HG03039 (cell line): ENCODE measurements around the gene TRIM29.
"Not testable (repeated sequence)": the region's sequence is repeated elsewhere in the genome, so short reads cannot be mapped to it uniquely, and the experiment has no call there.

ENCODE experiments used
- ATAC-seq: cut with Tn5 transposase; IDR thresholded peaks from one replicate; pipeline ENCODE4 v1.9.1; 2021; ENCODE audit warnings: mild to moderate bottlenecking, moderate library complexity; ENCODE audit not compliant: unreplicated experiment

The TRIM29 gene, protein sequence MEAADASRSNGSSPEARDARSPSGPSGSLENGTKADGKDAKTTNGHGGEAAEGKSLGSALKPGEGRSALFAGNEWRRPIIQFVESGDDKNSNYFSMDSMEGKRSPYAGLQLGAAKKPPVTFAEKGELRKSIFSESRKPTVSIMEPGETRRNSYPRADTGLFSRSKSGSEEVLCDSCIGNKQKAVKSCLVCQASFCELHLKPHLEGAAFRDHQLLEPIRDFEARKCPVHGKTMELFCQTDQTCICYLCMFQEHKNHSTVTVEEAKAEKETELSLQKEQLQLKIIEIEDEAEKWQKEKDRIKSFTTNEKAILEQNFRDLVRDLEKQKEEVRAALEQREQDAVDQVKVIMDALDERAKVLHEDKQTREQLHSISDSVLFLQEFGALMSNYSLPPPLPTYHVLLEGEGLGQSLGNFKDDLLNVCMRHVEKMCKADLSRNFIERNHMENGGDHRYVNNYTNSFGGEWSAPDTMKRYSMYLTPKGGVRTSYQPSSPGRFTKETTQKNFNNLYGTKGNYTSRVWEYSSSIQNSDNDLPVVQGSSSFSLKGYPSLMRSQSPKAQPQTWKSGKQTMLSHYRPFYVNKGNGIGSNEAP

DNA sequence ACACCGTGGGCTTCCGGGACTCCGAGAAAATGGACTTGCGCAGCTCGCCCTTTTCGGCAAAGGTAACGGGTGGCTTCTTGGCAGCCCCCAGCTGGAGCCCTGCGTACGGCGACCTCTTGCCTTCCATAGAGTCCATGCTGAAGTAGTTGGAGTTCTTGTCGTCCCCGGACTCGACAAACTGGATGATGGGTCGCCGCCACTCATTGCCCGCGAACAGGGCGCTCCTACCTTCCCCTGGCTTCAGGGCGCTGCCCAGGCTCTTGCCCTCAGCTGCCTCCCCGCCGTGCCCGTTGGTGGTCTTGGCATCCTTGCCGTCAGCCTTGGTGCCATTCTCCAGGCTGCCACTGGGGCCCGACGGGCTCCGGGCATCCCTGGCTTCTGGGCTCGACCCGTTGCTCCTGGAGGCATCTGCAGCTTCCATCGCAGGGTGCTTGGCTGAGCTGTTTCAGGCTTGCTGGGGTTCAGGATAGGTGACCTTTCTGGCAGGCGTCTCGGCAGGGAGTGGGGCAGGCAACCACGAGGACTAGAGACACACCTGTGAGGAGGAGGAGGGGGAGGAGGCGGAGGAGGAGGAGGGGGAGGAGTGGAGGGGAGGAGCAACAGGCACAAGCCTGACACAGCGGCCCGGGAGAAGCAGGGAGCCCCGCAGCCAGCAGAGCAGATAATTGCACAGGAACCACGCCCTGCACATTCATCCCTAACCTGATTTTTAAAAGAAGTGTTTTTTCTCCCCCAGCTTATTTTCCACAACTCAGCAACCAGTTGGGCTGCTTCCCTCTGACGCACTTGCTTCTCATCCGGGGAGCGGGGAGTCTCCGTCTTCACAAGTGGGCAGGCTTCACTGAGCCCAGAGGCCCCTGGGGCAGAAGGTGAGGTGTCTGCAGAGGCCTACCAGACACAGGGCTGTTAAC is at the start of gene TRIM29:
Gene TRIM29, minus strand, starts transcription at position 503 of the 911 bp plus-strand sequence. Its CDS starts 82 bp downstream, at position 421.
- ATAC-seq, result no peak

GRCh38 chr11:120186774-120187591 is 49.1 kb upstream of the TRIM29 start:
- ATAC-seq, result no peak

DNA sequence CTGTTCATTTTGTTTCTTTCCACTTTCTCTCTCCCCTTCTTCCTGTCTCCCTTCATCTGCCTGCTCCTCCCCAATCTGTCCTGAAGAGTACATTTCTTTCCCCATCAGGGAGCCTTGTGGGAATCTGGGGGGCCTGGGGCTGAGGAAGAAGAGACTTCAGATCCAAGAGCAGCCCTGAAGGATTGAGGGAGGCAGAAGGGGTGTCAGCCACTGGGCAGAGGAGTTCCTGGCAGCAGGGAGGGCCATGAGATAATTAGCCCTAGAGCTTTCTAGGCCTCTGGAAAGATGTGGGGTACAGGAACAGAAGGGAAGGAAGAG is 48.5 kb upstream of the TRIM29 start:
- no peak for ATAC-seq

GRCh38 chr11:120185706-120186455 is 48.0 kb upstream of the TRIM29 start:
- ATAC-seq, result no peak

DNA sequence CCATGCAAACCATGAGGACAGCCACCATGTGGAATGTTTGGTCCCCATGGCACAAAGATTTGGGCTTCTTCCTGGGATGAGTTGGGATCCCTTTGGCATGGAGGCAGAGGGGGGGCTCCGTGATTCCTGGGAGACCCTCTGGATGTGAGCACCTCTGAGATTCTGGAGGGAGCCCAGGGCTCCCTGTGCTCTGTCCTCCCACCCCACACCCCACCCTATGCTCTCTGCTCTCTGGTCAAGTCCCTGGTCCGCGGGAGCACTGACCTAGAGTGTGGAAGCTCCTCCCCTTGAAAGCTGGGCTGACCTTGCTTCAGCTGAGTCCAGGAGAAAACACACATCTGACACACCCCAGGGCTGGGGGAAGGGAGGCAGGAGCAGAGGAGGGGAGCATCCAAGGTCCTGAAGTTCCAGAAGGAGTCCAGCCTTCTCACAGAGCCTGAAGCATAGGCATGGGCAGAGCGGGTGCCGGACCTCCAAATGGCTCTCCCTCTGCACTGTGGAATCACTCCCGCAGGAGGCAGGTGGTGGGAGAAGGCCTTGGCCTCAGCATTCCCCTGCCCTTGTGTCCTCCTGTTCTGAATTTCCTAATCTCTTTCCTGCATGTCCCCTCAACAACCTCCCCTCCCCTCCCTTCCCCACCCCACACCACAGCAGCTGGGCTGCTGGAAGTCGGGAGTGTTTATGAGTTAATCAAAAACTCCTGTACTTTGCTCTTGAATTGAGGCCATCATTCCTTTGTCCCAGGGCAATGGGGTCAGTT is 47.2 kb upstream of the TRIM29 start:
- ATAC-seq, result no peak

GRCh38 chr11:120184371-120184945 is 46.5 kb upstream of the TRIM29 start:
- ATAC-seq, result no peak

GRCh38 chr11:120183701-120184141 is 45.8 kb upstream of the TRIM29 start:
- no peak for ATAC-seq

GRCh38 chr11:120182790-120183491 is 45.0 kb upstream of the TRIM29 start:
- no peak for ATAC-seq

DNA sequence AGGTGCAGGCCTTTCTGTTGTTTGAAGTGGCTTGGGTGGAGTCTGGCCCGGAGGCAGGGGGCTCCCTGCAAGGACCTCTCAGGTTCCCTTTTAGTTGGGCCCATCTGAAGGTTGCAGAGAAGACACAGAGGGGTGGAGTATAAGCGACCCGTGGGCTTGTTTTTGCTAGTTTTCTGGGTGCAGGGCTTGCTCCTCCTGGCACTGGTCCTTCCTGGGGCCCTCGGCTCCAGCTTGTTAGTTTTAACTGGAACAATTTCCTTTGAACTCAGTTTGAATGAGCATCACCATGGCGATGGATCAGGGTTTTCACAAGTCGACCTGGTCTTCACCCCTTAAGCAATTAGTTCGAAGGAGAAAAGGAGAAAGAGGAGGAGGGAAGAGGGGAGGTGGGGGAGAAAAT is 44.5 kb upstream of the TRIM29 start:
- no peak for ATAC-seq

GRCh38 chr11:120181376-120181975 is 43.6 kb upstream of the TRIM29 start:
- no peak for ATAC-seq

DNA sequence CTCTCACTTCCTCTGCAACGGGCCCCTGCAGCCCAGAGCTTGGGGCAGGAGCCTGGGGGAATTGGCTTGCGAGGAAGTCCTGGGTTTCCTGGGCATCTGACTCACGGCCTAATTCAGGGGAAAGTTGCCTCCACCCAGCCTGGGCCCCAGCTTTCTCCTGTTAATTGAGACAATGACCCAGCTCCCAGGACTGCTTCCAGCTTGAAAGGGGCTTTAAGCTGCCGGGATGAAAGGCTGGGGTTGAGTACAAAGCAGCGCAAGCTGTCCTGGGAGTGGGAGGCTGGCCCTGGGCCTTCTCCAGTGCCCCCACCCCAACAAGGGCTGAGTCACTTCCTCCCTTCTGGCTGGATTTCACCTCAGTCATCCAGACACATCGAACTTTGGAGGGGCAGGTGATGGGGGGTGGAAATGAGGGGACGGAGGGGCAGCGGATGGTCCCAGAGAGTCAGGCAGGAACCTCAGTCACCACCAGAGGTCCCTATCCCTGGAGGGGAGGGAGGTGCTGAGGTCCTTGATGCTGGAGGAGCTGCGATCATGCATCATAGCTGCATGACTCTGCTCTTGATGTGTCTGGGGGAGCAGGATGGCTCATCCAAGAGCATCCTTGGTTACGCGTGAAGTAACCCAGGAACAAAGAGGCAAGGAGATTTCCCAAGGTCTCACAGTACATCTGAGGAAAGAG is 42.8 kb upstream of the TRIM29 start:
- ATAC-seq, result no peak

GRCh38 chr11:120180063-120180462 is 42.1 kb upstream of the TRIM29 start:
- not testable (repeated sequence) for ATAC-seq

- ATAC-seq, result no peak
Measured at GRCh38 chr11:120179057-120179672, 41.3 kb upstream of the TRIM29 start.

DNA sequence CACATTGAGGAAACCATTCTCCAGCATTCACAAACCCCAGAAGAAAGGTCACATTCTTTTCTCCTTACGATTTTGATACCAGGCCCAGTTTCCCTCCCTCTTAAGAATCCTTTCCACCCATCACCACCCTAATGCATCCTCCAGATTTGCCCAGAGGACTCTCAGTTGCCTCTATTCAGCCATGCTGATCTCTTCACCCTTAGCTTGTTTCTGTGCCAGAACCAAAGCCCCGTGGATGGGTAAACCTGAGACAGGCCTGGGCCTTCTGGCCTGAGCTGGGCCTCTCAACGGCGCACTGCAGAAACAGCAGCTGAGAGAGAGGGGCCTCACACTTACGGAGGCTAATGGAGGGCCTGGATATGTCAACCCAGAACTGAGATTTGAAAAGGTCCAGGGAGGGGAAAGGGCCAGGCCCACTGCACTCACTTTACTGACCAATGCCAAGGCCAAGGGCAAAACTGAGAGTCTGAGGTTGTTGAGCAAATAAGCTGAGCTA is 40.7 kb upstream of the TRIM29 start:
- no peak for ATAC-seq

DNA sequence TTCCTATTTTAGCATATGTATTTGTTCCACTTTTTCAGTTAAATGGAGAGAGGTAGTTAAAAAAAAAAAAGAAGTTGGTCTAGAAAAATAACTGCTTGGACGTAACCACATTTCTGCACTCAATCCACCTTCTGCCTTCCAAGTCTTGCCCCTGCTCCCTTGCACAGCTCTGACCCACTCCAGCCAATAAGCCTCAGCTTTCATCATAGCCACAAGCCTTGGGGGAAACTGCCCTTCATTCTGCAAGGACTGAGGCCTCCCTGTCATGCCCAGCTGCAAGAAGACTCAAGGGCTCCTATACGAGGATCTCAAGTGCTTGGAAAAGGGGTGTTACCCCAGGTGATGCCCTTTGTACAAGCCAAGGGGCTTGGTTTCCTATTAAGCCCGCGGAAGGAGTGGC is 37.0 kb upstream of the TRIM29 start:
- ATAC-seq, result no peak

GRCh38 chr11:120173807-120174206 is 35.9 kb upstream of the TRIM29 start:
- no peak for ATAC-seq
